Nephron progenitor cell (in vitro differentiated cells): ENCODE measurements around the gene ATP2B3.

ENCODE experiments used
- DNase-seq: peaks from one replicate; pipeline ENCODE4 v3.0.0; 2021
- H3K27ac Mint-ChIP-seq: 2 replicates; pipeline ENCODE4 v1.8.0; 2021; ENCODE audit warnings: mild to moderate bottlenecking, moderate library complexity, mixed read lengths
- H3K27me3 Mint-ChIP-seq: 2 replicates; pipeline ENCODE4 v1.8.0; 2021; ENCODE audit warnings: mild to moderate bottlenecking, low read depth, mixed read lengths; ENCODE audit not compliant: poor library complexity
- H3K36me3 Mint-ChIP-seq: 2 replicates; pipeline ENCODE4 v1.8.0; 2021; ENCODE audit warnings: low read depth, mixed read lengths
- H3K4me1 Mint-ChIP-seq: 2 replicates; pipeline ENCODE4 v1.8.0; 2021; ENCODE audit warnings: mixed read lengths
- H3K4me3 Mint-ChIP-seq: 2 replicates; pipeline ENCODE4 v1.8.0; 2021; ENCODE audit warnings: mild to moderate bottlenecking, moderate library complexity, mixed read lengths
- H3K9me3 Mint-ChIP-seq: 2 replicates; pipeline ENCODE4 v1.8.0; 2021; ENCODE audit warnings: mild to moderate bottlenecking, moderate library complexity, mixed read lengths
- TF ChIP-seq, protein P1 (sequence below): fragments of 200-600 bp; sonication (generic); IDR thresholded peaks from 2 replicates; pipeline ENCODE4 v1.5.0; 2021; ENCODE audit warnings: antibody characterized with exemption

ATP2B3 gene

DNA sequence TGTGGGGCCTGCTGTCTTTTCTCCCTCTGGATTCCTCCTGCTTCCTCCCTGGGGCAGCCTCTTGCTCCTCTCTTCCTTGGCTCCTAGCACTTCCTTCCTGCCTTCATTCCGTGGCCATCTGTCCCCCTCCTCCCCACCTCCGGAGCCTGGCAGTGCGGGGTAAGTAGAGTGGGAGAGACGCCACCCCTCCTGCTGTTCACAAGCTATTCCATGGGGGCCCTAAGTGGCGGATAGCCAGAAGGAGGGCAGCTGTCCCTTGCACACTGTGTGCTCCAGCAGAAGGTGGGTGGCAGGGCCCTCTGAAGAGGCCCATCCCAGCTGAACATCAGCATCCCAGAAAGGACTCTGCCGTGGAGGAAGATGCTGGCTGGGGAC lies 54.1 kb downstream of the ATP2B3 start:
- no peak overlapping the region for H3K27ac Mint-ChIP-seq
- peaks cover 34% of the 10 kb centered on the region for H3K4me1 Mint-ChIP-seq
- peaks cover 6% of the 10 kb centered on the region for H3K27me3 Mint-ChIP-seq
- peaks cover 61% of the 10 kb centered on the region for H3K9me3 Mint-ChIP-seq
- TF ChIP-seq, protein P1, sequence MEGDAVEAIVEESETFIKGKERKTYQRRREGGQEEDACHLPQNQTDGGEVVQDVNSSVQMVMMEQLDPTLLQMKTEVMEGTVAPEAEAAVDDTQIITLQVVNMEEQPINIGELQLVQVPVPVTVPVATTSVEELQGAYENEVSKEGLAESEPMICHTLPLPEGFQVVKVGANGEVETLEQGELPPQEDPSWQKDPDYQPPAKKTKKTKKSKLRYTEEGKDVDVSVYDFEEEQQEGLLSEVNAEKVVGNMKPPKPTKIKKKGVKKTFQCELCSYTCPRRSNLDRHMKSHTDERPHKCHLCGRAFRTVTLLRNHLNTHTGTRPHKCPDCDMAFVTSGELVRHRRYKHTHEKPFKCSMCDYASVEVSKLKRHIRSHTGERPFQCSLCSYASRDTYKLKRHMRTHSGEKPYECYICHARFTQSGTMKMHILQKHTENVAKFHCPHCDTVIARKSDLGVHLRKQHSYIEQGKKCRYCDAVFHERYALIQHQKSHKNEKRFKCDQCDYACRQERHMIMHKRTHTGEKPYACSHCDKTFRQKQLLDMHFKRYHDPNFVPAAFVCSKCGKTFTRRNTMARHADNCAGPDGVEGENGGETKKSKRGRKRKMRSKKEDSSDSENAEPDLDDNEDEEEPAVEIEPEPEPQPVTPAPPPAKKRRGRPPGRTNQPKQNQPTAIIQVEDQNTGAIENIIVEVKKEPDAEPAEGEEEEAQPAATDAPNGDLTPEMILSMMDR = no peak
- no peaks in the 10 kb centered on the region for H3K36me3 Mint-ChIP-seq
- no peak for DNase-seq
- H3K4me3 Mint-ChIP-seq = no peak overlapping the region

DNA sequence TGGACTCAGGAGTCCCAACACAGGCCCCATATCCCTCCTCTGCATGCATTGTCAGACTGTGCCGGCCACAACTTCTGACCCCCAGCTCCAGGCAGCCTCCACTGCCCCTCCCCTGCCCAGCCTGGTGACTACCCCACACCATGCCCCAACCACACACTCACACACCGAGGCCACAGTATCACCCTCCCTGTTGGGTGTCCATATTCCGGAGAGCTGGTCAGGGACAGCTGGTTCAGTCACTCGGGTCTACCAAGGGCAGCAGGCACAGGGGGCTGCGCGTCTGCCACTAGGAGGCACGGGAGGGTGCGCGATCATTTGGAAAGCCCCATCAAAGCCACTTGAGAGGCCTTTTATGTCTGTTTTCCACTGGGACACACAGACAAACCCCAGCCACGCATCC lies 55.2 kb downstream of the ATP2B3 start:
- Mint-ChIP-seq H3K36me3 (no peaks in the 10 kb centered on the region), H3K27me3 (peaks cover 6% of the 10 kb centered on the region)

DNA sequence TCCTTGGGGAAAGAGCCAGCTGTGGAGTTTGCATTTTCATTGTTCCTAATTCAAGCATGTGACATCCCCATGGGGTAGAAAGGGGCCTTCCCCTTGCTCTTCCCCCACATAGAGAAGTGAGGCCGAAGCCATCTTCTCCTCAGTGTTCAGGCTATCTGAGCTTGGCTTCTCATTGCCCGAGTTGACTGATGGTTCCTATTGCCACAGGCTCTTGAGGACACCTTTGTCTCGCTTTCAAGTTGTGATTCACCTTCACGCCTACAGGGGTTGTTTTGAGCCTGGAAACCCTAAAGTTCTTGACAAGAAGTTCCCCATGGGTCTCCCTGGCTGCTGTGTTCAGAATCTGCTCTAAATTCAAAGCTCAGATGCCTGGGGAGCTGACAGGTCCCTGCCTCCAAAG lies 56.5 kb downstream of the ATP2B3 start:
- Mint-ChIP-seq H3K4me3 (no peak overlapping the region), H3K9me3 (peaks cover 62% of the 10 kb centered on the region), H3K27me3 (peaks cover 12% of the 10 kb centered on the region), H3K27ac (no peak overlapping the region), H3K36me3 (no peaks in the 10 kb centered on the region), H3K4me1 (peaks cover 43% of the 10 kb centered on the region)
- TF ChIP-seq, protein P1 = no peak
- DNase-seq = no peak

More for the DNA sequence above, 55.2 kb downstream of the ATP2B3 start:
- H3K4me1 Mint-ChIP-seq = peaks cover 34% of the 10 kb centered on the region
- no peak overlapping the region for H3K4me3 Mint-ChIP-seq
- TF ChIP-seq, protein P1 = no peak
- peaks cover 59% of the 10 kb centered on the region for H3K9me3 Mint-ChIP-seq
- DNase-seq = no peak
- no peak overlapping the region for H3K27ac Mint-ChIP-seq

DNA sequence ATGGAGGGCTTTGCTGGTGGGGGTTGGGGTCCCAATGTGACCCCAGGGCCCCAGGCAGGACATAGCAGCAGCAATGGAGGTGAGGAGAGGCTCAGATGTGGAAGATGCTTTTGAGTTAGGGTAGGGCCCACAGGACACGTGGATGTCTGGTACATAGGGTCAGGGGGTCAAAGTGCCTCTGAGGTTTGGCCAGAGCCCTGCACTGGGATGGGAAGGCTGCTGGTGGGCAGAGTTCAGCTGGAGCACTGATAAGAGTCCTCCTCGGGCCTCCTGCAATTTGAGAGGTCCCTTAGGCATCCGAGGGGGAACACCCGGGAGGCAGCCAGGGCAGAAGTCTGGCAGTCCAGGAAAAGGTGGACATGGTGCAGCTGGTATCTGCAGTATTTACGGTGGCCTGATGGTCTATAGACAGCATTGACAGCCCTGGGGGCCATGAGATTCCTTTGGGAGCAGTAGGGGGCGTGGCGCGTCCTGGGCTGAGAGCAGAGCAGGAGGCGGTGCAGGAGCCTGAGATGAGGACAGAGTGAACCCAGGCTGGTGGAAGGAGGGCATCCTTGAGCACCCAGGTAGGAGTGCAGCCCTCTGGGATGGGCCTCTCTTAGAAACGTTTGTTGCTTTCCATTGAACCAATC lies 58.9 kb downstream of the ATP2B3 start:
- no peak overlapping the region for H3K4me3 Mint-ChIP-seq
- no peaks in the 10 kb centered on the region for H3K36me3 Mint-ChIP-seq
- peaks cover 12% of the 10 kb centered on the region for H3K27me3 Mint-ChIP-seq
- peaks cover 66% of the 10 kb centered on the region for H3K9me3 Mint-ChIP-seq
- TF ChIP-seq, protein P1 = no peak
- H3K27ac Mint-ChIP-seq = no peak overlapping the region
- no peak for DNase-seq
- H3K4me1 Mint-ChIP-seq = peaks cover 53% of the 10 kb centered on the region

DNA sequence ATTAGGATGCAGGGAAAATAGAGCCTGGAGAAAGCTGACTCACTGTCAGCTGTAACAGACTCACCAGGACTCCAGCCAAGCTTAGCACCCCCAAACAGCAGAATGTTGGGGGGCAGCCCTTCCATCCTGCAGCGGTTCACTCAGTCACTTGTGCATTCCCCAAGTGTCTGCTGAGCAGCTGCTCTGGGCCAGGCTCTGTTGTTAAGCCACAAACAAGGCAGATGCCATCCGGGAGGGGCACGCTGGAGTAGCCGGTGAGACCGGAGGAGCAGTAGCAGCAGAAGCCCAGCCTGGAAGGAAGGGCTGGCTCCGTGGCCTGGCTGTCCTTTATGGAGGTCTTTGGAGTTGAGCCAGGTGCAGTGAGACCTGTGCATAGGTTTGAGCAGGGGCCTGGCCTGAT lies 59.5 kb downstream of the ATP2B3 start:
- DNase-seq = no peak
- Mint-ChIP-seq H3K36me3 (no peaks in the 10 kb centered on the region), H3K4me3 (no peak overlapping the region), H3K4me1 (peaks cover 53% of the 10 kb centered on the region), H3K9me3 (peaks cover 71% of the 10 kb centered on the region), H3K27me3 (peaks cover 12% of the 10 kb centered on the region), H3K27ac (no peak overlapping the region)
- TF ChIP-seq, protein P1 = no peak

DNA sequence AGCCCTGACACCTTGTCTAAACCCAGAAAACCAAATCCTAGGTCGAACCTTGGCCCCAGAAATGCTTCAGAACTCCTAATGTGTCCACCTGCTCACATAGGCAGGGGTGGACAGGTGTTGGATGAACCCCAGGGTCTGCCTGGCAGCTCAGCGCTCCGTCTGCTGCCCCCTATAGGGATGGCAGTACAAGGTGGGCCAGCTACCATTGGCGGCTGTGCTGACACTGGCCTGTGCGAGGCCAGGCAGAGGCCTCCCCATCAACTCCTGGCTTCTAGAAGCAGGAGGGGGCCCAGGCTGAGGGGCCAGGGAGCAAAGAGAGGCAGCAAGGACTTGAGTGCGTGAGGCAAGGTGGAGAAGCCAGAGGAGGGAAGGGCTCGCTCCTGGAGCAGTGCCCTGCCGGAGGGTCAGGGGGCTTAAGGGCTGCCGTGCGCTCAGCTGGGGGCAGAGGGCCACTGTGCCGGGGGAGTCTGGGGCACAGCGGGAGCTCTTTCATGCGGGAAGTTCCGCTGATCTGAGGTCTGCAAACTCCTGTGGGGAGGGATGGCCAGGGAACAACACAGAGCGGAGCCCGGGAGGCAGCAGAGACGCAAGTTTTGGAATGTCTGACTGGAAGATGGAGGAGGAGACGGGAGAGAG lies 60.9 kb downstream of the ATP2B3 start:
- TF ChIP-seq, protein P1 = no peak
- peaks cover 12% of the 10 kb centered on the region for H3K27me3 Mint-ChIP-seq
- H3K36me3 Mint-ChIP-seq = no peaks in the 10 kb centered on the region
- H3K4me1 Mint-ChIP-seq = peaks cover 67% of the 10 kb centered on the region
- H3K27ac Mint-ChIP-seq = peak overlapping the region; percentile 97
- DNase-seq = peak; percentile 10
- H3K9me3 Mint-ChIP-seq = peaks cover 85% of the 10 kb centered on the region
- peak overlapping the region; percentile 59 for H3K4me3 Mint-ChIP-seq
